Measurements from ENCODE around the gene PRELID1.

DNA sequence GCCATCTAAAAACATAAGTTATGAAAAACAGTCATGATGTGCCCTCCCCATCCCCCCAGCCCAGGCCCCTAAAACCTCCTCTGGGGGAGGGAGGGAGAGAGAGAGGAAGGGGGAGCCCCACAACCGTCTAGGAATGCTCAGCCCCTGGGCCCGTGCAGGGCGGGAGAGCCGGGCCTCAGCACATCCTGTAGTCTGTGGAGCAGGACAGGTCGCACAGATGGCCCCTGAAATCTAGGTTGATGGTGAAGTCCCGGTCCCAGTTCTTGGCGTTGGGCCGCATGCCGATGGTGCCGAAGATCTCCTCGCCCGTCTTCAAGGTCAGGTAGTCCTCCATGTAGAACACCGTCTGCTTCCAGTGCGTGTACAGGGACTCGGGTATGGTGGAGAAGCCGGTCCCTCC, 38.2 kb upstream of the PRELID1 start:
- TF ChIP-seq POLR2A (IDR thresholded peaks at IDR 0.05; ENCODE audit: low read length): no peak
- TF ChIP-seq, protein P1, sequence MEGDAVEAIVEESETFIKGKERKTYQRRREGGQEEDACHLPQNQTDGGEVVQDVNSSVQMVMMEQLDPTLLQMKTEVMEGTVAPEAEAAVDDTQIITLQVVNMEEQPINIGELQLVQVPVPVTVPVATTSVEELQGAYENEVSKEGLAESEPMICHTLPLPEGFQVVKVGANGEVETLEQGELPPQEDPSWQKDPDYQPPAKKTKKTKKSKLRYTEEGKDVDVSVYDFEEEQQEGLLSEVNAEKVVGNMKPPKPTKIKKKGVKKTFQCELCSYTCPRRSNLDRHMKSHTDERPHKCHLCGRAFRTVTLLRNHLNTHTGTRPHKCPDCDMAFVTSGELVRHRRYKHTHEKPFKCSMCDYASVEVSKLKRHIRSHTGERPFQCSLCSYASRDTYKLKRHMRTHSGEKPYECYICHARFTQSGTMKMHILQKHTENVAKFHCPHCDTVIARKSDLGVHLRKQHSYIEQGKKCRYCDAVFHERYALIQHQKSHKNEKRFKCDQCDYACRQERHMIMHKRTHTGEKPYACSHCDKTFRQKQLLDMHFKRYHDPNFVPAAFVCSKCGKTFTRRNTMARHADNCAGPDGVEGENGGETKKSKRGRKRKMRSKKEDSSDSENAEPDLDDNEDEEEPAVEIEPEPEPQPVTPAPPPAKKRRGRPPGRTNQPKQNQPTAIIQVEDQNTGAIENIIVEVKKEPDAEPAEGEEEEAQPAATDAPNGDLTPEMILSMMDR (IDR thresholded peaks at IDR 0.05): no peak
- no peak for TF ChIP-seq CBX2 (IDR thresholded peaks at IDR 0.05; ENCODE audit: borderline replicate concordance, low read depth)
- no peak for TF ChIP-seq RAD21 (conservative IDR thresholded peaks at IDR 0.05 in 1 of 2, IDR thresholded peaks at IDR 0.05 in 1 of 2)
- TF ChIP-seq RNF2 (IDR thresholded peaks at IDR 0.05; ENCODE audit: borderline replicate concordance, low read depth): no peak
- TF ChIP-seq MYC (IDR thresholded peaks at IDR 0.05; ENCODE audit: borderline replicate concordance, low read length): no peak
- no peak for TF ChIP-seq EP300 (IDR thresholded peaks at IDR 0.05)
- TF ChIP-seq ESRRA (IDR thresholded peaks at IDR 0.05; ENCODE audit: borderline replicate concordance, low read length): no peak

All from A549 (cell line).